Osteoblast (primary cell): Measurements from ENCODE around the gene DDIT3. TPM values are rescaled to one million over a fixed set of nuclear protein-coding genes. Genes with fewer than 3 reads are reported as not detected.

Experiments
- DNase-seq: peaks from one replicate; pipeline ENCODE4 v3.0.0; 2011; ENCODE audit warnings: low spot score, mixed read lengths; ENCODE audit not compliant: insufficient read length; ENCODE audit errors: missing footprints
- H2AFZ ChIP-seq: 2 replicates; pipeline ENCODE4 v1.6.0; 2011; ENCODE audit warnings: mild to moderate bottlenecking, low read length
- H3K27ac ChIP-seq: 2 replicates; pipeline ENCODE4 v1.5.1; 2011; ENCODE audit warnings: mild to moderate bottlenecking, low read depth, low read length, moderate library complexity
- H3K27me3 ChIP-seq: 2 replicates; pipeline ENCODE4 v1.6.0; 2012; ENCODE audit warnings: mild to moderate bottlenecking, control low read depth, inconsistent platforms, low read length, moderate library complexity; ENCODE audit not compliant: insufficient read depth
- H3K36me3 ChIP-seq: 2 replicates; pipeline ENCODE4 v1.5.1; 2011; ENCODE audit warnings: mild to moderate bottlenecking, low read length, control low read depth, moderate library complexity; ENCODE audit not compliant: insufficient read depth
- H3K4me1 ChIP-seq: 2 replicates; pipeline ENCODE4 v1.5.1; 2011; ENCODE audit warnings: mild to moderate bottlenecking, low read length, control low read depth, moderate library complexity; ENCODE audit not compliant: insufficient read depth
- H3K4me2 ChIP-seq: 2 replicates; pipeline ENCODE4 v1.6.0; 2011; ENCODE audit warnings: mild to moderate bottlenecking, low read length; ENCODE audit not compliant: insufficient read depth
- H3K4me3 ChIP-seq: fragments of 200-600 bp; sonication (generic); 3 replicates; pipeline ENCODE4 v1.5.1; 2012; ENCODE audit warnings: mild to moderate bottlenecking, low read length, inconsistent platforms; ENCODE audit not compliant: insufficient read depth
- H3K79me2 ChIP-seq: 2 replicates; pipeline ENCODE4 v1.6.0; 2012; ENCODE audit warnings: mild to moderate bottlenecking, low read length, control low read depth, inconsistent platforms; ENCODE audit not compliant: insufficient read depth
- H3K9me3 ChIP-seq: 2 replicates; pipeline ENCODE4 v1.5.1; 2011; ENCODE audit warnings: low read depth, low read length, control low read depth
- H4K20me1 ChIP-seq: 2 replicates; pipeline ENCODE4 v1.6.0; 2012; ENCODE audit warnings: mild to moderate bottlenecking, low read length, control low read depth; ENCODE audit not compliant: insufficient read depth
- CTCF ChIP-seq: IDR thresholded peaks from 2 replicates; pipeline ENCODE4 v1.5.1; 2011; ENCODE audit warnings: mild to moderate bottlenecking, low read depth, low read length, moderate library complexity; ENCODE audit errors: extremely low read depth
- total RNA-seq: library from RNA; depleted of rRNA; stranded (reverse); fragments of >200 nt; gene quantifications from 2 replicates; pipeline ENCODE4 v1.2.3, GENCODE V29; 2012

The DDIT3 gene
- total RNA-seq, 1 donor: 136 TPM

- H3K4me2 ChIP-seq: no peak overlapping the region
- TF ChIP-seq CTCF: no peak
- H3K36me3 ChIP-seq: peaks cover 81% of the 10 kb centered on the region
- peaks cover 18% of the 10 kb centered on the region for H4K20me1 ChIP-seq
- peak; percentile 85 for DNase-seq
- no peaks in the 10 kb centered on the region for H3K27me3 ChIP-seq
- H3K79me2 ChIP-seq: peaks cover 24% of the 10 kb centered on the region
- H3K9me3 ChIP-seq: no peaks in the 10 kb centered on the region
- no peaks in the 10 kb centered on the region for H3K4me1 ChIP-seq
- H2AFZ ChIP-seq: no peak overlapping the region
- H3K27ac ChIP-seq: no peak overlapping the region
- no peak overlapping the region for H3K4me3 ChIP-seq
These were observed 14.8 kb upstream of the DDIT3 start for GRCh38 chr12:57534991-57535543.

DNA sequence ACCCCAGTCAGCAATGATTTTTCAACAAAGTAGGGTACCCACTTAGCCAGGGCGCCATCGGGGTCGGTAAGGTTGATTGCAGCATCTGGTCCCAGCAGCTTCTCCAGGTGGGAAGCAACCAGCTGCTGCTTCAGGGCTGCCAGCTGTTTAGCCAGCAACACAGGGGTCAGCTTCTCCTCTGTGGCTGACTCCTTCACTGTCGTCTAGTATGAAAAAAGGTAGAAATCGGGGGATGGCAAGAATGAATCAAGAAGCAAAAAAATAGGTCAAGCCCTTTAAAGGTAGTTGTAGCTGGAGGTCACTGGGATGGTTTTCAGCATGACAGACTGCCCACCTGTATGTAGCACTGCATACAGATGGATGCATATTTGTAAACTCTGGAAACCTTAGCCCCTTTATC lies 13.9 kb upstream of the DDIT3 start:
- no peaks in the 10 kb centered on the region for H3K27me3 ChIP-seq
- peaks cover 20% of the 10 kb centered on the region for H4K20me1 ChIP-seq
- H2AFZ ChIP-seq: no peak overlapping the region
- peaks cover 83% of the 10 kb centered on the region for H3K36me3 ChIP-seq
- no peak overlapping the region for H3K27ac ChIP-seq
- no peak overlapping the region for H3K4me3 ChIP-seq
- H3K79me2 ChIP-seq: peaks cover 19% of the 10 kb centered on the region
- H3K4me2 ChIP-seq: no peak overlapping the region
- no peaks in the 10 kb centered on the region for H3K9me3 ChIP-seq
- DNase-seq: no peak
- H3K4me1 ChIP-seq: no peaks in the 10 kb centered on the region
- no peak for TF ChIP-seq CTCF

DNA sequence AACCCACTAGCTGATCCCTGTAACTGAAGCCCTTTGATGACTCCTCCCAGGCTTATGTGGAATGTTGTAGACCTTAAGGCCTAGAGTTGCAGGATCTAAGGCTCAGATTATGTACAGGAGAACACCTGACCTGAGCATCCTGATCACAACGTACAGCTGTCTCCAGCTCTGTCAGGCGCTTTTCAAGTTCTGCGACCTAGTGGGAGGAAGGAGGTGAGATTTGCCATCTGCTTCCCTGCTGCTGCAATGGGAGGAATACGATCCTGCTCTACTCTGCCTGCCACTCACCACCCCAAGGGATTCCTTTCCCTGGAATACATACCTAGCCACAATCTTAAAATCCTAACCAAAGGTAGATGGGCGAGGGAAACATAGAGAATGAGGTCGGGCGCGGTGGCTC lies 12.8 kb upstream of the DDIT3 start:
- Histone ChIP-seq H3K36me3 (peaks cover 86% of the 10 kb centered on the region), H3K27ac (no peak overlapping the region), H3K4me1 (no peaks in the 10 kb centered on the region), H3K9me3 (no peaks in the 10 kb centered on the region), H3K79me2 (peaks cover 12% of the 10 kb centered on the region), H3K4me3 (no peak overlapping the region), H4K20me1 (peaks cover 20% of the 10 kb centered on the region), H3K27me3 (no peaks in the 10 kb centered on the region), H3K4me2 (no peak overlapping the region), H2AFZ (no peak overlapping the region)
- no peak for DNase-seq
- TF ChIP-seq CTCF: no peak

DNA sequence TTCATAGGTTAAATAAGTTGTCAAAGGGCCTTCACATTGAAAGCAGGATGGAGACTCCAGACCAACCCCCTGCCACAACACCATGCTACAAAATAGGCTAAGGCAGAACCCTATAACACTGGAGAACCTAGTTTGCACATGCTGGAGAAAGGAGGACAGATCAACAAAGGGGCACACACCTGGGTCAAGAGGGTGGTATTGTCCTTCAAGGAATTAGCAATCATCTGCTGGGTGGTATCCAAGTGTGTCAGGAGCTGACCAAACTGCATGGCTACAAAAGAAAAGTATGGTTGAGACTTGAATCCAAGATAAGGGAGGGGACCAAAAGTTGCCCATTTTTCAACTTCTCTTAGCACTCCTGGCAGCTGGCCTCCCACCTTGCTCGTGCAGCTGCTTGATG lies 11.5 kb upstream of the DDIT3 start:
- Histone ChIP-seq H3K4me1 (no peaks in the 10 kb centered on the region), H3K79me2 (peaks cover 12% of the 10 kb centered on the region), H3K36me3 (peaks cover 87% of the 10 kb centered on the region), H3K4me2 (no peak overlapping the region), H3K4me3 (no peak overlapping the region), H2AFZ (no peak overlapping the region), H4K20me1 (peaks cover 22% of the 10 kb centered on the region), H3K27ac (no peak overlapping the region), H3K9me3 (no peaks in the 10 kb centered on the region), H3K27me3 (no peaks in the 10 kb centered on the region)
- DNase-seq: peak; percentile 58
- no peak for TF ChIP-seq CTCF
